C4-2B (cell line): ENCODE data around the gene OR13A1.

Source experiments
- CTCF ChIP-seq: fragments of 450-650 bp; conservative IDR thresholded peaks from 2 replicates; pipeline ENCODE4 v1.5.1; 2017; ENCODE audit warnings: mild to moderate bottlenecking
- ZFX ChIP-seq: fragments of 450-650 bp; IDR thresholded peaks from 2 replicates; pipeline ENCODE4 v1.6.1; 2017

GRCh38 chr10:45353186-45353585, 37.8 kb upstream of the OR13A1 start:
- TF ChIP-seq CTCF (no peak), ZFX (no peak)
